Activated CD4-positive, alpha-beta T cell treated with anti-CD3 and anti-CD28 coated beads, Interleukin-10, Interleukin-2, amounts not matched to agents 100 ng/mL and 50 ng/mL, durations not matched to agents 16 hours and 8 hours (primary cell): ENCODE measurements around the gene TMEM131.

ENCODE experiments used
- DNase-seq: peaks from one replicate; pipeline ENCODE4 v3.0.0-alpha.2; 2020

Gene TMEM131

GRCh38 chr2:97755491-97755890 lies 240.3 kb downstream of the TMEM131 start:
- no peak for DNase-seq

GRCh38 chr2:97754690-97755346 lies 240.9 kb downstream of the TMEM131 start:
- DNase-seq, result no peak

- no peak for DNase-seq
These were observed 243.1 kb downstream of the TMEM131 start for GRCh38 chr2:97752342-97753334.

GRCh38 chr2:97751752-97752151 lies 244.0 kb downstream of the TMEM131 start:
- no peak for DNase-seq

- DNase-seq, result no peak
These were observed 245.7 kb downstream of the TMEM131 start for GRCh38 chr2:97750017-97750416.

GRCh38 chr2:97749581-97749980 lies 246.2 kb downstream of the TMEM131 start:
- no peak for DNase-seq

- no peak for DNase-seq
These were observed 248.0 kb downstream of the TMEM131 start for GRCh38 chr2:97747716-97748115.

GRCh38 chr2:97747285-97747684 lies 248.5 kb downstream of the TMEM131 start:
- DNase-seq, result peak; percentile 34

- DNase-seq, result peak; percentile 82
These were observed 250.1 kb downstream of the TMEM131 start for GRCh38 chr2:97745474-97746174.

- no peak for DNase-seq
These were observed 251.8 kb downstream of the TMEM131 start for GRCh38 chr2:97743913-97744312.

- peak; percentile 54 for DNase-seq
These were observed 253.3 kb downstream of the TMEM131 start for GRCh38 chr2:97742381-97742847.

GRCh38 chr2:97741686-97742085 lies 254.1 kb downstream of the TMEM131 start:
- DNase-seq, result no peak

- DNase-seq, result no peak
These were observed 254.5 kb downstream of the TMEM131 start for GRCh38 chr2:97741251-97741650.

- peak; percentile 50 for DNase-seq
These were observed 255.1 kb downstream of the TMEM131 start for GRCh38 chr2:97740590-97741182.

- no peak for DNase-seq
These were observed 255.9 kb downstream of the TMEM131 start for GRCh38 chr2:97739893-97740245.

GRCh38 chr2:97739020-97739892 lies 256.5 kb downstream of the TMEM131 start:
- DNase-seq, result no peak

GRCh38 chr2:97738179-97739019 lies 257.3 kb downstream of the TMEM131 start:
- DNase-seq, result no peak

GRCh38 chr2:97737421-97738178 lies 258.1 kb downstream of the TMEM131 start:
- no peak for DNase-seq

GRCh38 chr2:97736608-97737330 lies 259.0 kb downstream of the TMEM131 start:
- DNase-seq, result no peak
